HG02610 (cell line): ENCODE measurements around the gene DEPDC1B.
"Not testable (repeated sequence)": the region's sequence is repeated elsewhere in the genome, so short reads cannot be mapped to it uniquely, and the experiment has no call there.

Experiments used
- ATAC-seq: cut with Tn5 transposase; IDR thresholded peaks from one replicate; pipeline ENCODE4 v1.9.1; 2021; ENCODE audit warnings: mild to moderate bottlenecking, moderate library complexity; ENCODE audit not compliant: unreplicated experiment

The DEPDC1B gene

DNA sequence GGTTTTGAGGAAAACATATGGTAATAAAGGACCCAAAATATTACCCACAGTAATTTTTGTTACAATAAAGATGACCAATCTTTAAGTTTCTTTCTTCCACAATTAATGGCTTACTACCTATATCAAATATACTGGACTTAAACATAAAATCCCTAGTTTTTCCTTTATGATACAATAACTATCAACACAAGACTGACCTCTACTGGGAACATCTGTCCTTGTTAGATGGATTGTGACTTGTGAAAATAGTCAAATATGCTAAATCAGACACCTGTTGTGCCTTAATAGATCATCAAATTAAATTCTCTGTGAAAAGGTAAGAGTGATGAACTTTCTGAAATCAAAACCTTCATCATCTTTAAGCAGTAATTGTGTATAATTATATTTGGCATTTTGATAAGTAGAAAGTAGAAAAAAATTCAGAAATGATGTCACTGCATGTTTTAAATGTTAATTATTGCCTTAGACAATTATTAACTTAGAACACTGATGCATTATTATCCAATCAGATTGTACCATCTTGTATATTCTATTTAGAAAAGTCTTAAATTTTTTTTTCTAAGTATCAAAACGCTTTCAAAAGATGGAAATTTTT is 113.6 kb downstream of the DEPDC1B start:
- peak; percentile 54 for ATAC-seq

- no peak for ATAC-seq
These were observed 114.3 kb downstream of the DEPDC1B start for GRCh38 chr5:60585618-60586017.

GRCh38 chr5:60584304-60584703 is 115.7 kb downstream of the DEPDC1B start:
- no peak for ATAC-seq

GRCh38 chr5:60583616-60584015 is 116.3 kb downstream of the DEPDC1B start:
- ATAC-seq = no peak

- ATAC-seq = no peak
These were observed 121.7 kb downstream of the DEPDC1B start for GRCh38 chr5:60578315-60578714.

GRCh38 chr5:60577116-60577515 is 122.8 kb downstream of the DEPDC1B start:
- no peak for ATAC-seq

DNA sequence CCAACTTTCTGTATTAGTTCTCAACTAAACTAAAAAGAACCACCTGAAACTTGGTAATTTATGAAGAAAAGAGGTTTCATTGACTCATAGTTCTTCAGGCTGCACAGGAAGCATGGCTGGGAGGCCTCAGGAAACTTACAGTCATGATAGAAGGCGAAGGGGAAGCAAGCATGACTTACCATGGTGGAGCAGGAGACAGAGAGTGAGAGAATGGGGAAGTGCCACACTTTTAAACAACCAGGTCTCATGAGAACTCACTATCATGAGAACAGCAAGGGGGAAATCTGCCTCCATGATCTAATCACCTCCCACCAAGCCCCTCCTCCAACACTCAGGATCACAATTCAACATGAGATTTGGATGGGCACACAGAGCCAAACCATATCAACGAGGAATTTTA is 123.5 kb downstream of the DEPDC1B start:
- ATAC-seq = no peak

DNA sequence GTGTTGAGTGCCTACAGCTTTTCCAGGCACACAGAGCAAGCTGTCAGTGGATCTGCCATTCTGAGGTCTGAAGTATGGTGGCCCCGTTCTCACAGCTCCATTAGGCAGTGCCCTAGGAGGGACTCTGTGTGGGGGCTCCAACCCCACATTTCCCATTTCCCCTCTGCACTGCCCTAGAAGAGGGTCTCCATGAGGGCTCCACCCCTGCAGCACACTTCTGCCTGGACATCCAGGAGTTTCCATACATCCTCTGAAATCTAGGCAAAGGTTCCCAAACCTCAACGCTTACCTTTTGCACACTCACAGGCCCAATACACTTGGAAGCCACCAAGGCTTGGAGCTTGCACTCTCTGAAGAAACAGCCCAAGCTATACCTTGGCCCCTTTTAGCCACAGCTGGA is 131.3 kb downstream of the DEPDC1B start:
- no peak for ATAC-seq

GRCh38 chr5:60563696-60564324 is 136.2 kb downstream of the DEPDC1B start:
- ATAC-seq = no peak

DNA sequence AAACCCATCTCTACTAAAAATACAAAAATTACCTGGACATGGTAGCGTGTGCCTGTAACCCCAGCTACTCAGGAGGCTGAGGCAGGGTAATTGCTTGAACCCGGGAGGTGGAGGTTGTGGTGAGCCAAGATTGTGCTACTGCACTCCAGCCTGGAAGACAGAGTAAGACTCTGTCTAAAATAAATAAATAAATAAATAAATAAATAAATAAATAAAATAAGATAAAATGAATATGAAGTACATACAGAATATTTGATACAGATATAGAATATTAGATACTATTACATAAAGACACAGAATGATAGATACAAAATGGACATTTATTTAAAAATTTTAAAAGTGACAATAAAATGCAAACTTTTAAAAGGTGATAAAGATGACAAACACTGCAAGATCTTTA is 146.7 kb downstream of the DEPDC1B start:
- not testable (repeated sequence) for ATAC-seq

DNA sequence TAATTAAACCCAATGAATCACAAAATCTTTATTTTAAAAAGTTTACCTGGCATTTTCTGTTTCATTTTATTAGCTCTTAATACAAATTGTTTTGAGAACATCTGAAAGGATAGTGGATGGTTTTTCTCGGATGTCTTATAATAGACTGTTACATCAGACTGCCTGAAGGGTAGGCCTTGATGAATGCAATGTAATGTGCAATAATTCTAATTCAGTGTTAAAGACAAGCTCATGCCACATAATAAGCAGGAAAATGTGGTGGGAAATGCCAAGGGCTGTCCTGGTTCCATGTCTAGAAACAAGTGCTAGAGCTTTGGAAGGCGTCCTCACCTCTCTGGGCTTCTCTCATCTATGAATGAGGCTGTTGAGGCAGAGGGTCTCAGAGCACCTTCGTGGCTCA is 148.1 kb downstream of the DEPDC1B start:
- ATAC-seq = no peak

- no peak for ATAC-seq
These were observed 148.7 kb downstream of the DEPDC1B start for GRCh38 chr5:60551250-60551649.

GRCh38 chr5:60550311-60550710 is 149.7 kb downstream of the DEPDC1B start:
- no peak for ATAC-seq

DNA sequence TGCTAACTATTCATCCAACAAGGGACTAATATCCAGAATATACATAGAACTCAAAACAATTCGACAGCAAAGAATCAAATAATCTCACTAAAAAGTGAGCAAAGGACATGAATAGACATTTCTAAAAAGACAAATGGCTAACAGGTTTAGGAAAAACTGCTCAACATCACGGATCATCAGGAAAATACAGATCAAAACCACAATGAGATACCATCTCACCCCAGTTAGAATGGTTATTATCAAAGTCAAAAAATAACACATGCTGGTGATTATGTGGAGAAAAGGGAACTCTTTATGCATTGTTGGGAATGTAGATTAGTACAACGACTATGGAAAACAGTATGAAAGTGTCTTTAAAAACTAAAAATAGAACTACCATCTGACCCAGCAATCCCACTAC is 150.1 kb downstream of the DEPDC1B start:
- no peak for ATAC-seq
